Heart left ventricle (tissue), 13 donors: ENCODE data around the gene NTM.

Source experiments
- CTCF ChIP-seq, 12 donors: fragments of 200-600 bp; sonication (generic) in 4 of 12; IDR thresholded peaks; one replicate each; pipeline versions ENCODE4 v1.5.0 to v1.8.0; 2018 to 2022; ENCODE audit warnings: antibody characterized with exemption in 12 of 12, mild to moderate bottlenecking in 5 of 12
- POLR2A ChIP-seq, 2 donors: fragments of 450-650 bp; IDR thresholded peaks; one replicate each; pipeline ENCODE4 v1.6.1; 2017; ENCODE audit warnings: antibody characterized with exemption in 2 of 2, mild to moderate bottlenecking in 2 of 2, moderate library complexity in 2 of 2
- donor health status: ischemic (EF 13 %, LVEDD 7.1; RV severe dilation, severe dysfunction).
- donor health status: DM: no; HTN: yes; CAD: no.
- donor health status: DM: no; HTN: no; CAD: no.
- donor health status: ischemic (EF 25% LVEDD 6.9; RV normal size, moderate dysfunction).
- donor health status: ischemic (EF 25% LVEDD 5.7; RV mildly dilated, moderate dysfunction).
- donor health status: ischemic (EF 35%, LVEDD 5.7; RV mildly dilated, moderate dysfunction).
- donor health status: nonischemic (EF 11% LVEDD 7.7; RV severe dilation, severe dysfunction).
- donor health status: DM: yes; HTN: yes; CAD: no.
- donor health status: PGD.
- donor health status: ischemic (EF 29% LVEDD 5.4; RV normal size, mild dysfunction).
- donor health status: nonischemic (EF 23%, LVEDD 6.1; RV moderate dilation, normal function).

- TF ChIP-seq CTCF (IDR thresholded peaks at IDR 0.05) (no peak), POLR2A (IDR thresholded peaks at IDR 0.05) (no peak)
Measured at GRCh38 chr11:131422029-131422428, 51.6 kb downstream of the NTM start.
